ENCODE results near the gene C2CD4C. TPM values are rescaled to one million over a fixed set of nuclear protein-coding genes. Genes with fewer than 3 reads are reported as not detected.

C2CD4C gene
- total RNA-seq, 1 experiment from 2014 or later = 9.8 TPM

- TF ChIP-seq USF2 (CRISPR knock-in tag; IDR thresholded peaks at IDR 0.05) = no peak
- TF ChIP-seq E2F5 (CRISPR knock-in tag; IDR thresholded peaks at IDR 0.05) = no peak
- no peak for TF ChIP-seq RORB (CRISPR knock-in tag; IDR thresholded peaks at IDR 0.05)
- no peak for TF ChIP-seq FOXP1 (CRISPR knock-in tag; IDR thresholded peaks at IDR 0.05; ENCODE audit: borderline replicate concordance)
- TF ChIP-seq MLX (CRISPR knock-in tag; IDR thresholded peaks at IDR 0.05) = no peak
- TF ChIP-seq MAX (CRISPR knock-in tag; IDR thresholded peaks at IDR 0.05) = no peak
- TF ChIP-seq SP1 (CRISPR knock-in tag; conservative IDR thresholded peaks at IDR 0.05) = no peak
- no peak for TF ChIP-seq NFATC4 (CRISPR knock-in tag; IDR thresholded peaks at IDR 0.05)
- TF ChIP-seq MYBL2 (CRISPR knock-in tag; IDR thresholded peaks at IDR 0.05) = no peak
- no peak for TF ChIP-seq ZNF281 (CRISPR knock-in tag; IDR thresholded peaks at IDR 0.05)
- TF ChIP-seq PREB (CRISPR knock-in tag; IDR thresholded peaks at IDR 0.05; ENCODE audit: borderline replicate concordance) = no peak
- TF ChIP-seq KAT7 (CRISPR knock-in tag; IDR thresholded peaks at IDR 0.05; ENCODE audit: borderline replicate concordance) = no peak
- no peak for TF ChIP-seq NR2C2 (CRISPR knock-in tag; IDR thresholded peaks at IDR 0.05)
Observed at GRCh38 chr19:373391-374182, 35.4 kb downstream of the C2CD4C start (continued).

GRCh38 chr19:372306-372890 is 36.5 kb downstream of the C2CD4C start:
- DNase-seq (ENCODE audit: low spot score) = no peak
- no peaks in the 10 kb centered on the region for H3K9me3 Mint-ChIP-seq
- no peaks in the 10 kb centered on the region; the same call in 1 of the 2 replicates for H3K4me1 Mint-ChIP-seq
- TF ChIP-seq ZNF121 (CRISPR knock-in tag; IDR thresholded peaks at IDR 0.05) (no peak), ZNF232 (CRISPR knock-in tag; IDR thresholded peaks at IDR 0.05) (no peak), ERG (CRISPR knock-in tag; IDR thresholded peaks at IDR 0.05) (no peak), NFYB (CRISPR knock-in tag; conservative IDR thresholded peaks at IDR 0.05; ENCODE audit: low read depth) (no peak), IRF1 (CRISPR knock-in tag; IDR thresholded peaks at IDR 0.05) (no peak), ATF6 (CRISPR knock-in tag; IDR thresholded peaks at IDR 0.05) (no peak)
- H3K4me3 Mint-ChIP-seq = no peak overlapping the region
- no peak for ATAC-seq
- H3K27me3 Mint-ChIP-seq (ENCODE audit: low read depth) = no peaks in the 10 kb centered on the region; the same call in 1 of the 2 replicates
- ChIA-PET CTCF (interaction anchor here (0.9 kb wide), 1 partner anchor 138 kb away, joined by 3 read pairs; no protein-coding TSS in a partner anchor), POLR2A (no interaction called here)
- no peak overlapping the region for H3K27ac Mint-ChIP-seq
- H3K36me3 Mint-ChIP-seq = no peaks in the 10 kb centered on the region

All from WTC11 (cell line).